ENCODE data around the gene SEZ6L. TPM values are rescaled to one million over a fixed set of nuclear protein-coding genes. Genes with fewer than 3 reads are reported as not detected.

The SEZ6L gene
- total RNA-seq, 1 donor from 2014 or later: 0.05 TPM

DNA sequence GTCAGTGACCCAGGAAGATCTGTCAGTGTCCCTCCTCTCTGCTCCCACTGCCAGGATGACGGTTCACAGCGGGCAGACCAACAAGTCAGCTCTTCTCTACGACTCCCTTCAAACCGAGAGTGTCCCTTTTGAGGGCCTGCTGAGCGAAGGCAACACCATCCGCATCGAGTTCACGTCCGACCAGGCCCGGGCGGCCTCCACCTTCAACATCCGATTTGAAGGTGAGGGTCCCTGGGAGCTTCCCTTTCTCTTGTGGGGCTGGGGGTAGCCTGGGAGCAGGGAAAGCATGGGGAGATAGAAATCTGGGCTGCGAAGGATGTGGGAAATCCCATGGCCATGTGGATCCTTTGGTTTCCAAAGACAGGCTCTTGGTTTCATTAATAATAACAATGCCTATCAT, 141.4 kb downstream of the SEZ6L start:
- no peak for DNase-seq (ENCODE audit: low spot score)
- no peaks in the 10 kb centered on the region for H3K36me3 Mint-ChIP-seq (ENCODE audit: low read depth)
- H3K9me3 Mint-ChIP-seq (ENCODE audit: low read depth): no peaks in the 10 kb centered on the region
- no peak overlapping the region for H3K27ac Mint-ChIP-seq (ENCODE audit: unreplicated experiment)
- no peak overlapping the region for H3K4me3 Mint-ChIP-seq (ENCODE audit: unreplicated experiment)
- no peaks in the 10 kb centered on the region for H3K4me1 Mint-ChIP-seq (ENCODE audit: low read depth)
- peaks cover 44% of the 10 kb centered on the region for H3K27me3 Mint-ChIP-seq (ENCODE audit: low read depth)
- TF ChIP-seq, protein P1, sequence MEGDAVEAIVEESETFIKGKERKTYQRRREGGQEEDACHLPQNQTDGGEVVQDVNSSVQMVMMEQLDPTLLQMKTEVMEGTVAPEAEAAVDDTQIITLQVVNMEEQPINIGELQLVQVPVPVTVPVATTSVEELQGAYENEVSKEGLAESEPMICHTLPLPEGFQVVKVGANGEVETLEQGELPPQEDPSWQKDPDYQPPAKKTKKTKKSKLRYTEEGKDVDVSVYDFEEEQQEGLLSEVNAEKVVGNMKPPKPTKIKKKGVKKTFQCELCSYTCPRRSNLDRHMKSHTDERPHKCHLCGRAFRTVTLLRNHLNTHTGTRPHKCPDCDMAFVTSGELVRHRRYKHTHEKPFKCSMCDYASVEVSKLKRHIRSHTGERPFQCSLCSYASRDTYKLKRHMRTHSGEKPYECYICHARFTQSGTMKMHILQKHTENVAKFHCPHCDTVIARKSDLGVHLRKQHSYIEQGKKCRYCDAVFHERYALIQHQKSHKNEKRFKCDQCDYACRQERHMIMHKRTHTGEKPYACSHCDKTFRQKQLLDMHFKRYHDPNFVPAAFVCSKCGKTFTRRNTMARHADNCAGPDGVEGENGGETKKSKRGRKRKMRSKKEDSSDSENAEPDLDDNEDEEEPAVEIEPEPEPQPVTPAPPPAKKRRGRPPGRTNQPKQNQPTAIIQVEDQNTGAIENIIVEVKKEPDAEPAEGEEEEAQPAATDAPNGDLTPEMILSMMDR (IDR thresholded peaks at IDR 0.05): no peak

DNA sequence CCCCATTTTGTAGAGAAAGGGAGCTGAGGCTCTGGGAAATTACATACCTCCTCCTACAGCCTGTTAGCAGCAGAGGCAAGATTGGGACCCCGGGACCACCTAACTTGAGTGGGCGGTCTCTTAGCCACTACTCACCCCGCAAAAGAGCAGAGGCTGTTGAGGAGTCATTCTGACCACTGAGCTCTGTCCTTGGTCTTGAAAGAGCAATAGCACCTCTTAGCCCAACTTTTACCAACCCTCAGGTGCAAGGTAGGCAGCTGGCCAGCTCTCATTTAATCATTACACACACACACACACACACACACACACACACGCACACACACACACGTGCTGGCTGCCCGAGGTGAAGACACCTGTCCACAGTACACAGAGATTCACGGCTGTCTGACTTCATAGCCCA, 144.0 kb downstream of the SEZ6L start:
- Mint-ChIP-seq H3K4me3 (ENCODE audit: unreplicated experiment) (no peak overlapping the region), H3K36me3 (ENCODE audit: low read depth) (no peaks in the 10 kb centered on the region), H3K27ac (ENCODE audit: unreplicated experiment) (no peak overlapping the region), H3K9me3 (ENCODE audit: low read depth) (no peaks in the 10 kb centered on the region), H3K4me1 (ENCODE audit: low read depth) (no peaks in the 10 kb centered on the region), H3K27me3 (ENCODE audit: low read depth) (peaks cover 38% of the 10 kb centered on the region)
- TF ChIP-seq, protein P1 (IDR thresholded peaks at IDR 0.05): no peak
- DNase-seq (ENCODE audit: low spot score): no peak

DNA sequence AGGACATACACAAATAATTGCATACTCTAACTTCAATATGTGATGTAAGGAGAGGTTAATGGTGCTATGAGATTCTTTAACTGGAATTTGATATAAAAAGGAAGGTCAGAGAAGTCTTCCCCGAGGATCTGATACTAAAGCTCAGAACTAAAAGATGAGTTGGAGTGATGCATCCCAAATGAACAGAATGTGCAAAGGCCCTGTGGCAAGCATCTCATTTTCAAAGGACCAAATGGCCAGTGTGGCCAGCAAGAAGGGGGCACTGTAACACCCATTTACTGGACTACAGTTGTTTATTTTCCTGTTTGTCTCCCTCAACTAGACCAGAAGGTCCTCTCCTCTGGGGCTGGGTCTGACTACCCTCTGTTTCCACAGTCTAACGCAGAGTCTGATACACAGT, 144.9 kb downstream of the SEZ6L start:
- Mint-ChIP-seq H3K4me3 (ENCODE audit: unreplicated experiment) (no peak overlapping the region), H3K9me3 (ENCODE audit: low read depth) (no peaks in the 10 kb centered on the region), H3K36me3 (ENCODE audit: low read depth) (no peaks in the 10 kb centered on the region), H3K27me3 (ENCODE audit: low read depth) (peaks cover 36% of the 10 kb centered on the region), H3K27ac (ENCODE audit: unreplicated experiment) (no peak overlapping the region), H3K4me1 (ENCODE audit: low read depth) (no peaks in the 10 kb centered on the region)
- no peak for DNase-seq (ENCODE audit: low spot score)
- TF ChIP-seq, protein P1 (IDR thresholded peaks at IDR 0.05): no peak

DNA sequence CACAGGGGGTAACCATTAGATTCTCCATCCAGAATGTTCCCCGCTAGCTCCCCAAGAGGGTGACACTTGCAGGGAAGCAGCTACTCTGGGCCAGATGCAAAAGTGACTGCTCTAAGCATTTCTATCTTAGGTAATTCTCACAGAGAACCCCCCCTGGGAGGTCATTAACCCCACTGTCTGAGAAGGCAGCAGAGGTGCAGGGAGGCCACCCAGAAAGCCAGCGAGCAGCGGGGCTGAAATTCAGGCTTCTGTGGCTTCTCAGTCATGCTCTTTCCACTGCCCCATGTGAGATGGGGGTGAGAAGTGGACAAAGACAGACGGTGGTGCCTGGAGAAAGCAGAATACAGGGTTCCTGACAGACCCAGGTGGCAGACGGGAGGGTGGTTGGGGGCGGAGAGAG, 145.4 kb downstream of the SEZ6L start:
- H3K27ac Mint-ChIP-seq (ENCODE audit: unreplicated experiment): no peak overlapping the region
- no peaks in the 10 kb centered on the region for H3K4me1 Mint-ChIP-seq (ENCODE audit: low read depth)
- DNase-seq (ENCODE audit: low spot score): no peak
- TF ChIP-seq, protein P1 (IDR thresholded peaks at IDR 0.05): no peak
- H3K36me3 Mint-ChIP-seq (ENCODE audit: low read depth): no peaks in the 10 kb centered on the region
- peaks cover 36% of the 10 kb centered on the region for H3K27me3 Mint-ChIP-seq (ENCODE audit: low read depth)
- H3K9me3 Mint-ChIP-seq (ENCODE audit: low read depth): no peaks in the 10 kb centered on the region
- H3K4me3 Mint-ChIP-seq (ENCODE audit: unreplicated experiment): no peak overlapping the region

DNA sequence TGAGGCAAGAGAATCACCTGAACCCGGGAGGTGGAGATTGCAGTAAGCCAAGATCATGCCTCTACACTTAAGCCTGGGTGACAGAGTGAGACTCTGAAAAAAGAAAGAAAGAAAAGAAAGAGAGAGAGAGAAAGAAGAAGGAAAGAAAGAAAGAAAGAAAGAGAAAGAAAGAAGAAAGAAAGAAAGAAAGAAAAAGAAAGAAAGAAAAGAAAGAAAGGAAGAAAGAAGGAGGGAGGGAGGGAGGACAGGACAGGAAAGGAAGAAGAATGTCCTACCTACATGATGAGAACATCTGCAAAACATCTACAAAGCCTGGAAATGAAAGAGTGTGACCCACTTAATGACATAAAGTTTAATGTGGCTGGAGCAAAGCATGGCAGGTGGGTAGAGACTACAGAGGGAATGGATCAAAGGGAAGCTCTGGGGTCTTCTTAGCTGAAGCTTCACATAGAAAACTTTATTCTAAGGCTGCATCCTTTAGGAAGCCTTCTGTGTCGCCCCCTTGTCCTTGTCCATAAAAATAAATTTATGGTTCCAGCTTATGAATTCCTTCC, 147.5 kb downstream of the SEZ6L start:
- TF ChIP-seq, protein P1 (IDR thresholded peaks at IDR 0.05): no peak
- Mint-ChIP-seq H3K9me3 (ENCODE audit: low read depth) (no peaks in the 10 kb centered on the region), H3K27me3 (ENCODE audit: low read depth) (peaks cover 31% of the 10 kb centered on the region), H3K4me3 (ENCODE audit: unreplicated experiment) (no peak overlapping the region), H3K36me3 (ENCODE audit: low read depth) (no peaks in the 10 kb centered on the region), H3K27ac (ENCODE audit: unreplicated experiment) (no peak overlapping the region), H3K4me1 (ENCODE audit: low read depth) (peaks cover 5% of the 10 kb centered on the region)
- DNase-seq (ENCODE audit: low spot score): no peak
